Lung (tissue), 12 donors: ENCODE measurements around the gene MS4A6E. TPM values are rescaled to one million over a fixed set of nuclear protein-coding genes. Genes with fewer than 3 reads are reported as not detected.
A peak's percentile ranks its signal among the peaks of the same experiment; 100 is the strongest.
"Not testable (repeated sequence)": the region's sequence is repeated elsewhere in the genome, so short reads cannot be mapped to it uniquely, and the experiment has no call there.

Experiments
- ATAC-seq: fragments of 200-7000 bp; cut with Tn5 transposase; one replicate; pipeline ENCODE4 v1.9.1; 2020; ENCODE audit warnings: moderate number of reproducible peaks; ENCODE audit not compliant: insufficient read depth, low FRiP score
- DNase-seq, 3 donors: peaks; one replicate each; pipeline ENCODE4 v3.0.0-alpha.2; 2013 to 2017
- H3K27ac ChIP-seq, 2 donors: one replicate each; pipeline ENCODE4 v1.5.1; 2013; ENCODE audit warnings: mild to moderate bottlenecking in 2 of 2, moderate library complexity in 2 of 2, control low read depth in 1 of 2, inconsistent platforms in 1 of 2, low read depth in 1 of 2, low read length in 1 of 2
- H3K27me3 ChIP-seq, 3 donors: one replicate each; pipeline ENCODE4 v1.5.1; 2013; ENCODE audit warnings: low read length in 2 of 3; ENCODE audit not compliant: control insufficient read depth in 3 of 3, insufficient read depth in 3 of 3
- H3K36me3 ChIP-seq, 4 donors: one replicate each; pipeline ENCODE4 v1.5.1; 2013; ENCODE audit warnings: low read length in 4 of 4, mild to moderate bottlenecking in 1 of 4, moderate library complexity in 1 of 4; ENCODE audit not compliant: control insufficient read depth in 4 of 4, insufficient read depth in 4 of 4
- H3K4me1 ChIP-seq, 5 donors: one replicate each; pipeline ENCODE4 v1.5.1; 2013; ENCODE audit warnings: low read length in 5 of 5, mild to moderate bottlenecking in 2 of 5, moderate library complexity in 1 of 5; ENCODE audit not compliant: control insufficient read depth in 5 of 5, insufficient read depth in 5 of 5
- H3K4me3 ChIP-seq: one replicate; pipeline ENCODE4 v1.5.1; 2013; ENCODE audit warnings: mild to moderate bottlenecking, control low read depth, moderate library complexity
- H3K9ac ChIP-seq, 2 donors: one replicate each; pipeline ENCODE4 v1.5.1; 2013; ENCODE audit warnings: low read length in 2 of 2, control low read depth in 1 of 2; ENCODE audit not compliant: insufficient read depth in 1 of 2
- H3K9me3 ChIP-seq, 4 donors: one replicate each; pipeline ENCODE4 v1.5.1; 2013; ENCODE audit warnings: low read length in 3 of 4, mild to moderate bottlenecking in 1 of 4, moderate library complexity in 1 of 4; ENCODE audit not compliant: control insufficient read depth in 4 of 4, insufficient read depth in 3 of 4
- whole genome bisulfite sequencing, 2 donors: extraction: QIAGEN DNeasy Blood & Tissue Kit; methylation state at CpG; one replicate each; pipeline ENCODE4 v1.1.7; 2013; 5-methylcytosine and 5-hydroxymethylcytosine counted together
- polyA plus RNA-seq, 2 donors: library from polyadenylated mRNA; stranded (reverse); fragments of 200-250 nt; gene quantifications; one replicate each; pipeline ENCODE4 v1.2.1, GENCODE V29; 2013
- total RNA-seq, 2 donors: library from RNA; depleted of rRNA in 1 of 2; stranded (reverse); fragments of >200 nt in 1 of 2; gene quantifications; one replicate each; pipeline ENCODE4 v1.2.1, GENCODE V29; 2014 to 2021
- TF ChIP-seq, protein P1 (sequence below): IDR thresholded peaks from 2 replicates; pipeline ENCODE4 v1.5.1; 2012; ENCODE audit warnings: mild to moderate bottlenecking; ENCODE audit errors: control extremely low read depth, extremely low read depth
- donor health status: control.
- donor health status: control.
- donor health status: Bipolar disorder and iron deficiency.
- donor health status: healthy.
- donor health status: DM: yes; HTN: yes; CAD: no.

MS4A6E gene
- total and polyA plus RNA-seq, 4 donors = 0.63 to 2.6 (median 1.0) TPM; not detected in 1

- no peak for ATAC-seq
- H3K27ac ChIP-seq = peak overlapping the region in 1 of 2 donors; percentile 31
- no peak for DNase-seq
These were observed 44.8 kb upstream of the MS4A6E start for GRCh38 chr11:60282286-60282685.

GRCh38 chr11:60285411-60286126 lies 41.5 kb upstream of the MS4A6E start:
- not testable (repeated sequence) for ATAC-seq, H3K9ac ChIP-seq, H3K36me3 ChIP-seq, H3K27ac ChIP-seq, H3K4me3 ChIP-seq, DNase-seq, H3K4me1 ChIP-seq, H3K27me3 ChIP-seq
- H3K9me3 ChIP-seq = peaks cover 0 to 14% (median 4%) of the 10 kb centered on the region in 4 donors
- WGBS, 2 donors = 66 to 73% methylated on average over 7 of the region's 7 CpGs

More at GRCh38 chr11:60282286-60282685, 44.8 kb upstream of the MS4A6E start:
- TF ChIP-seq, protein P1, sequence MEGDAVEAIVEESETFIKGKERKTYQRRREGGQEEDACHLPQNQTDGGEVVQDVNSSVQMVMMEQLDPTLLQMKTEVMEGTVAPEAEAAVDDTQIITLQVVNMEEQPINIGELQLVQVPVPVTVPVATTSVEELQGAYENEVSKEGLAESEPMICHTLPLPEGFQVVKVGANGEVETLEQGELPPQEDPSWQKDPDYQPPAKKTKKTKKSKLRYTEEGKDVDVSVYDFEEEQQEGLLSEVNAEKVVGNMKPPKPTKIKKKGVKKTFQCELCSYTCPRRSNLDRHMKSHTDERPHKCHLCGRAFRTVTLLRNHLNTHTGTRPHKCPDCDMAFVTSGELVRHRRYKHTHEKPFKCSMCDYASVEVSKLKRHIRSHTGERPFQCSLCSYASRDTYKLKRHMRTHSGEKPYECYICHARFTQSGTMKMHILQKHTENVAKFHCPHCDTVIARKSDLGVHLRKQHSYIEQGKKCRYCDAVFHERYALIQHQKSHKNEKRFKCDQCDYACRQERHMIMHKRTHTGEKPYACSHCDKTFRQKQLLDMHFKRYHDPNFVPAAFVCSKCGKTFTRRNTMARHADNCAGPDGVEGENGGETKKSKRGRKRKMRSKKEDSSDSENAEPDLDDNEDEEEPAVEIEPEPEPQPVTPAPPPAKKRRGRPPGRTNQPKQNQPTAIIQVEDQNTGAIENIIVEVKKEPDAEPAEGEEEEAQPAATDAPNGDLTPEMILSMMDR = no peak
- 70 to 80% methylated on average over 2 of the region's 2 CpGs for WGBS, 2 donors
- Histone ChIP-seq H3K4me3 (no peak overlapping the region), H3K4me1 (no peaks in the 10 kb centered on the region), H3K27me3 (no peaks in the 10 kb centered on the region), H3K9ac (no peak overlapping the region), H3K36me3 (no peaks in the 10 kb centered on the region), H3K9me3 (no peaks in the 10 kb centered on the region)

DNA sequence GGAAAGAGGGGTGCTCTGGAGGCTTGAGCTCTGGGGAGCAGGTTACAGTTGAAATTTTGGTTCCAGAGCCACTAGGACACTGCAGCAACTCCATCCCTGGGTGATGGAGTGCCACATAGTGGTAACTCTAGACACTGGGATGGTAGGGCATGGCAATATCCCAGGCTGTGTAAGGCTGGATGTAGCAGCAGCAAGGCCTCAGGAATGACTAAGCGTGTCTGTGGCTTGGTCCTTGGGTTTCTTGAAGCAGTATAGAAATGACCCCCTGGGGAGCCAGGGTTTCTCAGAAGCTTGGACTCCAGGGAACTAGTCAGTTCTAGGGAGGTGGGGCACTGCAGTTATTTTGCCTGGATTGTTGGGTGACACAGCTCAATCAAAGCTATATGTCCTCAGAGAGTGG lies 38.5 kb upstream of the MS4A6E start:
- 92 to 98% methylated on average over 1 of the region's 1 CpG for WGBS, 2 donors
- DNase-seq = no peak
- no peak for ATAC-seq
- Histone ChIP-seq H3K9me3 (peaks cover 0 to 14% (median 4%) of the 10 kb centered on the region in 4 donors), H3K27me3 (no peaks in the 10 kb centered on the region), H3K27ac (no peak overlapping the region), H3K9ac (no peak overlapping the region), H3K4me3 (no peak overlapping the region), H3K36me3 (no peaks in the 10 kb centered on the region), H3K4me1 (no peaks in the 10 kb centered on the region)
- TF ChIP-seq, protein P1 = no peak

DNA sequence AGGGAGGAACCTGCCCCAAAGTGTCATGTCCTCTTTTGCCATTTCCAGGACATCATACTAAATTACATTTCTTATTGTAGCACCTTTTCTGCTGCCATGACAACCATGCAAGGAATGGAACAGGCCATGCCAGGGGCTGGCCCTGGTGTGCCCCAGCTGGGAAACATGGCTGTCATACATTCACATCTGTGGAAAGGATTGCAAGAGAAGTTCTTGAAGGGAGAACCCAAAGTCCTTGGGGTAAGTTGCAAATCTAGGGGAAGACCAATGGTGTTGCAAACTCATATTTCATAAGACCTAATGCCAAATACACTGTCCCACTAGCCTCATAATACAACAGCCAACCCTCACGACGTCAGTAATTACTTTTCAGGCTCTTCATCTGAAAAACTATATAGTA lies 34.9 kb upstream of the MS4A6E start:
- ATAC-seq = no peak
- no peak for DNase-seq
- Histone ChIP-seq H3K4me3 (no peak overlapping the region), H3K27ac (no peak overlapping the region), H3K27me3 (no peaks in the 10 kb centered on the region), H3K36me3 (no peaks in the 10 kb centered on the region), H3K9me3 (peaks cover 0 to 14% (median 4%) of the 10 kb centered on the region in 4 donors), H3K4me1 (no peaks in the 10 kb centered on the region), H3K9ac (no peak overlapping the region)
- WGBS, 2 donors = 41 to 77% methylated on average over 2 of the region's 2 CpGs
- TF ChIP-seq, protein P1 = no peak
